Activated CD4-positive, alpha-beta T cell treated with anti-CD3 and anti-CD28 coated beads for 48 hours (primary cell): ENCODE data around the gene C10orf90.

Source experiments
- DNase-seq: peaks from one replicate; pipeline ENCODE4 v3.0.0-alpha.2; 2020

The C10orf90 gene

GRCh38 chr10:126458466-126458865 lies 212.0 kb downstream of the C10orf90 start:
- DNase-seq: no peak

GRCh38 chr10:126456632-126457031 lies 213.9 kb downstream of the C10orf90 start:
- no peak for DNase-seq

GRCh38 chr10:126455766-126456405 lies 214.6 kb downstream of the C10orf90 start:
- DNase-seq: no peak

GRCh38 chr10:126455036-126455765 lies 215.3 kb downstream of the C10orf90 start:
- DNase-seq: no peak

- no peak for DNase-seq
Observed at GRCh38 chr10:126454045-126454751, 216.3 kb downstream of the C10orf90 start.

GRCh38 chr10:126452245-126452644 lies 218.2 kb downstream of the C10orf90 start:
- DNase-seq: no peak

GRCh38 chr10:126448091-126448490 lies 222.4 kb downstream of the C10orf90 start:
- no peak for DNase-seq

GRCh38 chr10:126439942-126440341 lies 230.6 kb downstream of the C10orf90 start:
- no peak for DNase-seq

GRCh38 chr10:126438407-126438783 lies 232.1 kb downstream of the C10orf90 start:
- no peak for DNase-seq

GRCh38 chr10:126437635-126438406 lies 232.7 kb downstream of the C10orf90 start:
- DNase-seq: no peak

GRCh38 chr10:126434235-126434634 lies 236.3 kb downstream of the C10orf90 start:
- no peak for DNase-seq

- no peak for DNase-seq
Observed at GRCh38 chr10:126433351-126433750, 237.1 kb downstream of the C10orf90 start.

- no peak for DNase-seq
Observed at GRCh38 chr10:126432507-126432906, 238.0 kb downstream of the C10orf90 start.

- no peak for DNase-seq
Observed at GRCh38 chr10:126431816-126432215, 238.7 kb downstream of the C10orf90 start.

- no peak for DNase-seq
Observed at GRCh38 chr10:126430512-126430911, 240.0 kb downstream of the C10orf90 start.

GRCh38 chr10:126429275-126429674 lies 241.2 kb downstream of the C10orf90 start:
- DNase-seq: no peak

GRCh38 chr10:126425489-126426065 lies 244.9 kb downstream of the C10orf90 start:
- DNase-seq: no peak

- DNase-seq: no peak
Observed at GRCh38 chr10:126425032-126425431, 245.5 kb downstream of the C10orf90 start.

- DNase-seq: no peak
Observed at GRCh38 chr10:126423732-126424491, 246.6 kb downstream of the C10orf90 start.

- no peak for DNase-seq
Observed at GRCh38 chr10:126422567-126422966, 247.9 kb downstream of the C10orf90 start.

GRCh38 chr10:126421756-126422256 lies 248.7 kb downstream of the C10orf90 start:
- DNase-seq: no peak
